Measurements from ENCODE around the gene KIAA0513. TPM values are rescaled to one million over a fixed set of nuclear protein-coding genes. Genes with fewer than 3 reads are reported as not detected.
A peak's percentile ranks its signal among the peaks of the same experiment; 100 is the strongest.

KIAA0513 gene
- total and polyA plus RNA-seq, 5 donors from 2014 or later = 1.5 to 7.5 (median 3.3) TPM

DNA sequence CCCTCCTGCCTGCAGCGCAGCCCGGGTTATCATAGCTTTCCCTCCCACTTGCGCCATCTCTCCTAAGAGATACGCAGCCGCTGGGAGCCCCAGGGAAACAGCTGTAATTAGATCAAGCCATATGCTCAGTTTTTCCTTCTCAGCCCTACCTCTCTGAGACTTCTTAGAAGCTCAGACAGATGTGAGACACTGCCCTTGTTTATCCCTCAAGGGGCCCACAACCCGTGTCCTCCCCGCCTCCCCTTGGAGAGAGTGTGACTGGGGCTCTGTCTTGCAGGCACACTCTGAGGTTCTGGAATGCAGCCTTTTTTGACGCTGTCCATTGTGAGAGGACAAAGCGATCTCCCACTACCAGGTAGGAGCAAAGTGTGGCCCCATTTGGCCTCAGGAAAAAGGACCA, 53.4 kb downstream of the KIAA0513 start:
- peaks cover 18% of the 10 kb centered on the region for H3K36me3 Mint-ChIP-seq
- no peaks in the 10 kb centered on the region for H3K27me3 Mint-ChIP-seq

DNA sequence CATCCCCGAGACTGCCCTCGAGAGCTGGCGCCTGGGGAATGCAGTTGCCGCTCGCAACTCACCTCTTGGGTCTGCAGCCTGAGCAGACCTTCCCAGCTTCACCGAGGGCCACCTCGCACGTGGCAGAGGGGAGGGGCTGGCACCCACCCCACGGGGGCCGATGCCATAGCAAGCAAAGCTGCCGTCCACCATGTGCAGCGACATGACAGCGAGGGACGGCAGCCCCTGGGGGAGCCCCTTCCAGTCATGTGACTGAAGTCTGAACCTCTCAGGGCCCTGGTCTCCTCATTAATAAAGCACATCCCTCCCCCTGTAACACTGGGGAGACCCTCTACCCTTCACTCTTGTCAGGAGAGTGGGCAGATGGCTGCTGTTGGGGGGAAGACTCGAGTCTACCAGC, 54.2 kb downstream of the KIAA0513 start:
- H3K27ac ChIP-seq (ENCODE audit: insufficient read depth, low read length, poor library complexity, severe bottlenecking) = no peak overlapping the region
- H3K4me3 ChIP-seq (ENCODE audit: low read depth, low read length) = no peak overlapping the region
- Mint-ChIP-seq H3K27me3 (no peaks in the 10 kb centered on the region), H3K27ac (no peak overlapping the region), H3K36me3 (peaks cover 16% of the 10 kb centered on the region), H3K9me3 (no peaks in the 10 kb centered on the region), H3K4me1 (peaks cover 0 to 13% (median under 1%) of the 10 kb centered on the region in 4 donors), H3K4me3 (no peak overlapping the region)
- H3K4me1 ChIP-seq (ENCODE audit: control insufficient read depth, insufficient read depth, low read length, poor library complexity, severe bottlenecking) = peaks cover 3% of the 10 kb centered on the region
- no peaks in the 10 kb centered on the region for H3K27me3 ChIP-seq (ENCODE audit: control insufficient read depth, insufficient read depth, low read length)
- ATAC-seq (ENCODE audit: low read depth in 2 of 2) = no peak
- no peak for DNase-seq
- peaks cover 5% of the 10 kb centered on the region for H3K36me3 ChIP-seq (ENCODE audit: control insufficient read depth, insufficient read depth, low read length)
- no peaks in the 10 kb centered on the region for H3K9me3 ChIP-seq (ENCODE audit: control insufficient read depth in 2 of 2, low read length in 2 of 2)

More for the DNA sequence above, 53.4 kb downstream of the KIAA0513 start:
- ATAC-seq (ENCODE audit: low read depth in 2 of 2) = no peak
- Mint-ChIP-seq H3K27ac (no peak overlapping the region), H3K4me3 (no peak overlapping the region), H3K9me3 (peaks cover 0 to under 1% (median 0%) of the 10 kb centered on the region in 7 donors), H3K4me1 (peaks cover 0 to 9% (median 0%) of the 10 kb centered on the region in 4 donors)
- no peak overlapping the region for H3K4me3 ChIP-seq (ENCODE audit: low read depth, low read length)
- peaks cover 5% of the 10 kb centered on the region for H3K36me3 ChIP-seq (ENCODE audit: control insufficient read depth, insufficient read depth, low read length)
- H3K4me1 ChIP-seq (ENCODE audit: control insufficient read depth, insufficient read depth, low read length, poor library complexity, severe bottlenecking) = no peaks in the 10 kb centered on the region
- no peaks in the 10 kb centered on the region for H3K27me3 ChIP-seq (ENCODE audit: control insufficient read depth, insufficient read depth, low read length)
- H3K27ac ChIP-seq (ENCODE audit: insufficient read depth, low read length, poor library complexity, severe bottlenecking) = no peak overlapping the region
- no peaks in the 10 kb centered on the region for H3K9me3 ChIP-seq (ENCODE audit: control insufficient read depth in 2 of 2, low read length in 2 of 2)
- DNase-seq = no peak

DNA sequence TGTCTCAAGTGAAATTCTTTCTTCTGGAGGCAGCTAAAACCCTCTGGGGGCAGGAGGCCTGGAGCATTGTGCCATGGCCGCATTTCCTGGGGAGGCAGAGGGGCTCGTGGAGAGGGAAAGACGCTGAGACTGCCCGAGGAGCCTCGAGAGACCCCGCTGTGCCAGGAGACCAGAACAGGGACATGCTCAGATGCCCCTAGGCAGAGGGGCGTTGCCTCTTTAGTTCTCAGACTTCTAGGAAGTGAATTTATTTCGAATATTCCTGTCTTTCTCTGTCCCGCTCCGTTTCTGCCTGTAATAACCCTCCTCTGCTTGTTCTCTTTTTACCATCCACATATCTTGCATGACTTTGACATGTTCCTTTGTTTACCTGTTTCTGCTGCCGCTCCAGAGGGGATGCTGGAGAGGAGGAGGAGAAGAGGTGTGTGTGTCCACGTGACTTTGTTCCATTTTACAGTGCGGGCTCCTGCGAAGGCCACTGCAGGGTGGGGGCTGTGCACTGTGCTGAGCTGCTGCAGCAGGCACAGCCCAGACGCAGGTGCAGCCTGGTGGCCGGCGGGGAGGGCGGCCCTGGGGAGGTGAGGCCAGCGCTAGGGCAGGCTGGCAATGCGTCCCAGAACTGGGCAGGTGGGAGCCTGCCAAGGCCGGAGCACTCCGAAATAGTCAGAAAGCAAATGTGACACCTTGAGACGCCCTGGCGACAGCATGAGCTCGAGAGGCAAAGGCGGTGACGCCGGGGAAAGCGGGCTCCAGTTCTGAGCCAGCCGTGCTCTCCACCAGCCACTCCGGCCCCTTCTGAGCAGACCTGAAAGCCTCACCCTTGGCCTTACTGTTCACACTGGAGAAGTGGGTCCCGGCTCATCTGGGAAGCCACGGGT, 54.8 kb downstream of the KIAA0513 start:
- no peak overlapping the region for H3K27ac ChIP-seq (ENCODE audit: insufficient read depth, low read length, poor library complexity, severe bottlenecking)
- Mint-ChIP-seq H3K4me3 (no peak overlapping the region), H3K4me1 (peaks cover 0 to 16% (median 2%) of the 10 kb centered on the region in 4 donors), H3K9me3 (no peaks in the 10 kb centered on the region), H3K27me3 (no peaks in the 10 kb centered on the region), H3K27ac (no peak overlapping the region), H3K36me3 (peaks cover 16% of the 10 kb centered on the region)
- H3K36me3 ChIP-seq (ENCODE audit: control insufficient read depth, insufficient read depth, low read length) = peaks cover 5% of the 10 kb centered on the region
- no peaks in the 10 kb centered on the region for H3K9me3 ChIP-seq (ENCODE audit: control insufficient read depth in 2 of 2, low read length in 2 of 2)
- H3K4me3 ChIP-seq (ENCODE audit: low read depth, low read length) = no peak overlapping the region
- no peak for DNase-seq
- no peaks in the 10 kb centered on the region for H3K27me3 ChIP-seq (ENCODE audit: control insufficient read depth, insufficient read depth, low read length)
- peaks cover 5% of the 10 kb centered on the region for H3K4me1 ChIP-seq (ENCODE audit: control insufficient read depth, insufficient read depth, low read length, poor library complexity, severe bottlenecking)
- ATAC-seq (ENCODE audit: low read depth in 2 of 2) = no peak

DNA sequence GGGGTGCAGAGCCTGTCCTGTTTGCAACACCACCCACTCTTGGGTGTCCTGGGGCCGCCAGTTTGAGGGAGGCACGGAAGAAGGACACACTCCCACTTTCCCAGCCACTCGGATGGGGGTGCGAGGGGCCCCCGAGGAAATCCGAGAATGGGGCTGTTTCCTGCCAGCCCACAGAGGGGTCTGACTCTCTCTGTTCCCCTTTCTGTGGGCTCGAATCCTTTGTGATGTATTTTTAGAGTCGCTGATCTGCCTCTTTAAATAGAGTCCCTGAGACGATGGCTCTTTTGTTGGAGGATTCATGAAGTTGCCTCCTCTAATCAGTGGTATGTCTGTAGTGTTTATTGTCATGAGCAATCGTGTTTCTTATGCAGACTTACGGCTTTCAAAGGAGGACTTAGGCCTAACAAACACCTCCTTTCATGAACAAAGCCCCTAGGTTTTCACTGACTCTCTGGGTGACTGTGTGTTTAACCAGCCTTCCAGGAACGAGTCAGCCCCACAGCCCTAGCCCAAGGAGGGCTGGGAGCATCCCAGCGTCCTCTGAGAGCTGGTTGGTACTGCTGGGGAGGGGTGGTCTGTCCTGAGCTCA, 55.5 kb downstream of the KIAA0513 start:
- ATAC-seq (ENCODE audit: low read depth in 2 of 2) = no peak
- Mint-ChIP-seq H3K4me1 (peaks cover 0 to 16% (median 2%) of the 10 kb centered on the region in 4 donors), H3K4me3 (no peak overlapping the region), H3K36me3 (peaks cover 11% of the 10 kb centered on the region), H3K9me3 (no peaks in the 10 kb centered on the region), H3K27me3 (no peaks in the 10 kb centered on the region), H3K27ac (peak overlapping the region in 1 of 3 donors; percentile 72)
- no peak overlapping the region for H3K27ac ChIP-seq (ENCODE audit: insufficient read depth, low read length, poor library complexity, severe bottlenecking)
- no peak overlapping the region for H3K4me3 ChIP-seq (ENCODE audit: low read depth, low read length)
- H3K4me1 ChIP-seq (ENCODE audit: control insufficient read depth, insufficient read depth, low read length, poor library complexity, severe bottlenecking) = peaks cover 5% of the 10 kb centered on the region
- H3K9me3 ChIP-seq (ENCODE audit: control insufficient read depth in 2 of 2, low read length in 2 of 2) = no peaks in the 10 kb centered on the region
- no peak for DNase-seq
- H3K36me3 ChIP-seq (ENCODE audit: control insufficient read depth, insufficient read depth, low read length) = peaks cover 5% of the 10 kb centered on the region
- no peaks in the 10 kb centered on the region for H3K27me3 ChIP-seq (ENCODE audit: control insufficient read depth, insufficient read depth, low read length)

DNA sequence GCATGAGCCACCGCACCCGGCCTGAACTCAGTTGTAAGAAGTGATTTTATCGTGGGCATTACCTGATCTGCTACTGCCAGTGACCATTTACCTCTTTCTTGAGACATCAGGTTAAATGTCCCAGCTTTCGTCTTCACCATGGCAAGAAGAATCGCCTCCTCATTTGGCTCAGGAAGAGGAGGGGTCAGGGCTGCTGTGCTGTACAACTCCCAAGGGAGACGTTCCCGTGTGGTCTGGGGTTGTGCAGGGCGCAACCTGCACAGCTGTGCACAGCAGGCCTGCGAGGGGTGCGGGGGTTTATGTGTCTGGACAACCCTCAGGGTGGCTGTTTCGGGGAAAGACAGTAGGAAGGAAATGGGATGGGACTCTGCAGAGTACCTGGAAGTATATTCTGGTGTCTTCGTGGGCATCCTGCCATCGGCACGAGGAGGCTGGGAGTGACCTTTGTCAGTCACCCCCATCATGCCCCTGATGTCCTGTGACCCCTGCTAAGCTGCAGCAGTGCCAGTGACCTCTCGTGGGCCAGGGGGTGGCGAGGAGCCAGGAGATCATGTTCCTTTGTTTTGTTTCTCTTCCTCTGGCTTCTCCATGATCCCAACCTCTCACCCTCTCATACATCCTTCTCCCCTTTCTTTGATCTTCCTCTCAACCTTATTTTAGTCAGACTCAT, 57.4 kb downstream of the KIAA0513 start:
- H3K36me3 ChIP-seq (ENCODE audit: control insufficient read depth, insufficient read depth, low read length) = no peaks in the 10 kb centered on the region
- no peak for DNase-seq
- H3K9me3 Mint-ChIP-seq = no peaks in the 10 kb centered on the region
- no peak overlapping the region for H3K4me3 ChIP-seq (ENCODE audit: low read depth, low read length)
- no peak overlapping the region for H3K27ac Mint-ChIP-seq
- ATAC-seq (ENCODE audit: low read depth in 2 of 2) = no peak
- H3K27me3 ChIP-seq (ENCODE audit: control insufficient read depth, insufficient read depth, low read length) = no peaks in the 10 kb centered on the region
- H3K27ac ChIP-seq (ENCODE audit: insufficient read depth, low read length, poor library complexity, severe bottlenecking) = no peak overlapping the region
- peaks cover 5% of the 10 kb centered on the region for H3K4me1 ChIP-seq (ENCODE audit: control insufficient read depth, insufficient read depth, low read length, poor library complexity, severe bottlenecking)
- peaks cover 0 to 16% (median 2%) of the 10 kb centered on the region in 4 donors for H3K4me1 Mint-ChIP-seq
- H3K9me3 ChIP-seq (ENCODE audit: control insufficient read depth in 2 of 2, low read length in 2 of 2) = no peaks in the 10 kb centered on the region
- no peaks in the 10 kb centered on the region for H3K36me3 Mint-ChIP-seq
- no peaks in the 10 kb centered on the region for H3K27me3 Mint-ChIP-seq
- H3K4me3 Mint-ChIP-seq = no peak overlapping the region

DNA sequence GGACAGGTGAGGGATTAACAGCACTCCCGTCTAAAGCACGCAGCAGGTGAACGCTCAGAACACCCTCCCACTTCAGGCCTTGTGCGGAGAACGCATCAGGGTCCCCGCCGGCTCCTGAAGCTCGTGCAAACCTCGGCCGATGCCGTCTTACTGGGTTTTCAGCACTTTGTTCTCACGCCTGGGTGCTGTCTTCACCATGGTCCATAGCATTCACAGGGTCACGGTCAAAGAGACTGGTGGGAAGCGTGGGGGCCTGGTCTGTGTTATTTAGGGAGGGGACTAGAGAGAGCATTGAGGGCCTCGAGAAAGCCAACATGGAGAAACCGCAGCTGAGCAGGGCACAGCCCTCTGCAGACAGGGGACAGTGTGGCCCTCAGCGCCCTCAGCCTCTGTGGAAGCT, 58.1 kb downstream of the KIAA0513 start:
- no peak overlapping the region for H3K4me3 ChIP-seq (ENCODE audit: low read depth, low read length)
- H3K9me3 ChIP-seq (ENCODE audit: control insufficient read depth in 2 of 2, low read length in 2 of 2) = no peaks in the 10 kb centered on the region
- no peak overlapping the region for H3K4me3 Mint-ChIP-seq
- no peaks in the 10 kb centered on the region for H3K36me3 ChIP-seq (ENCODE audit: control insufficient read depth, insufficient read depth, low read length)
- ATAC-seq (ENCODE audit: low read depth in 2 of 2) (no peak), DNase-seq (no peak)
- no peaks in the 10 kb centered on the region for H3K27me3 Mint-ChIP-seq
- no peaks in the 10 kb centered on the region for H3K27me3 ChIP-seq (ENCODE audit: control insufficient read depth, insufficient read depth, low read length)
- H3K27ac Mint-ChIP-seq = no peak overlapping the region
- H3K27ac ChIP-seq (ENCODE audit: insufficient read depth, low read length, poor library complexity, severe bottlenecking) = no peak overlapping the region
- H3K36me3 Mint-ChIP-seq = no peaks in the 10 kb centered on the region
- H3K4me1 Mint-ChIP-seq = peaks cover 0 to 16% (median 2%) of the 10 kb centered on the region in 4 donors
- peaks cover 5% of the 10 kb centered on the region for H3K4me1 ChIP-seq (ENCODE audit: control insufficient read depth, insufficient read depth, low read length, poor library complexity, severe bottlenecking)
- no peaks in the 10 kb centered on the region for H3K9me3 Mint-ChIP-seq

DNA sequence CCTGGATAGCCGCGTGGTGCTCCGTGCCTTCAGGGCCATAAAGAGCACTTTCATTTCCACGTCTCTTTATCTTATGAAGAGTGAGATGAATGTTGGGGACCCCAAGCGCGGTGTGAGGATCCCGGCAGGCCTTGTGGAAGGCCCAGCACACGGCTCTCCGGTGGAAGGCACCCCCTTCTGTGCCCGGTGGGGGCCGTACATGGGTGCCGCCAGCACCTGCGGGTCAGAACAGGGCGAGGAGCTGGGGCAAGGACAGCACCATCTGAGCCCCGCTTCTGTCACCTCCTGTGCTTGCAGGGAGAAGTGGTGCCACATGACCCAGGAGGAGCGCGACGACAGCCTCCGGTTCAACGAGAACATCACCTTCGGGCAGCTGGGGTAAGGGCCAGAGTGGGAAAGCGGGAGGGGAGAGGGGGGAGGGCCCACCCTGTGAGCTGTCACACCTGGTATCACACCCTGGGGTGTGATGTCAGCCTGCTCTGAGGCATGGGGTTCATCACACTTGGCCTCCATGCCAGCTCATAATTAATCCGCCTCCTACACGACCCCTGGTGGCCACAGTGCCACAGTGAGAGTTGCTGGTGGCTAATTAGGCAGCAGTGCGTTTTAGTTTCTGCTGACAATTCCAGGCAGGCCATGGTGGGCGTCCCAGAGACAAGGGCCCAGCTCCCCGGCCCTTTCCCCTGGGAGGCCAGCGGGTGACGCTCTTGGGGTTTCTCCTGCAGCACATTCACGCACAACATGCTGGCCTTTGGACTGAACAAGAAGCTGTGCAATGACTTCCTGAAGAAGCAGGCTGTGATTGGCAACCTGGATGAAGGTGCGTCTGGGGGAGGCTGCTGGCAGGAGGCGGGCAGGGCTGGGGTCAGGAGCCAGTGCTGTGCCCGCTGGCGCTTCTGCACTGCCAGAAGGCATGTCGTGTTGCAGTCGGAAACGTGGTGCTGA, 59.0 kb downstream of the KIAA0513 start:
- Mint-ChIP-seq H3K9me3 (no peaks in the 10 kb centered on the region), H3K27ac (no peak overlapping the region), H3K27me3 (no peaks in the 10 kb centered on the region), H3K4me1 (peaks cover 0 to 16% (median 2%) of the 10 kb centered on the region in 4 donors), H3K36me3 (no peaks in the 10 kb centered on the region), H3K4me3 (no peak overlapping the region)
- Histone ChIP-seq H3K4me3 (ENCODE audit: low read depth, low read length) (no peak overlapping the region), H3K27me3 (ENCODE audit: control insufficient read depth, insufficient read depth, low read length) (no peaks in the 10 kb centered on the region), H3K4me1 (ENCODE audit: control insufficient read depth, insufficient read depth, low read length, poor library complexity, severe bottlenecking) (peaks cover 5% of the 10 kb centered on the region), H3K36me3 (ENCODE audit: control insufficient read depth, insufficient read depth, low read length) (no peaks in the 10 kb centered on the region), H3K27ac (ENCODE audit: insufficient read depth, low read length, poor library complexity, severe bottlenecking) (no peak overlapping the region), H3K9me3 (ENCODE audit: control insufficient read depth in 2 of 2, low read length in 2 of 2) (no peaks in the 10 kb centered on the region)
- DNase-seq (peak; percentile 41 to 75 (median 70)), ATAC-seq (ENCODE audit: low read depth in 2 of 2) (peak; percentile 76 to 83)
